SK-N-MC (cell line): Measurements from ENCODE around the gene UPF1.
A peak's percentile ranks its signal among the peaks of the same experiment; 100 is the strongest.

Source experiments
- DNase-seq: peaks from one replicate; pipeline ENCODE4 v3.0.0-alpha.2; 2011; ENCODE audit warnings: low read depth, low spot score
- H3K27ac ChIP-seq: fragments of 200-600 bp; sonication (generic); 2 replicates; pipeline ENCODE4 v1.5.1; 2016; ENCODE audit warnings: mixed run types
- H3K36me3 ChIP-seq: fragments of 200-600 bp; sonication (generic); 2 replicates; pipeline ENCODE4 v1.6.1; 2017; ENCODE audit warnings: antibody characterized with exemption, low read length, mixed read lengths; ENCODE audit not compliant: insufficient read depth
- H3K4me3 ChIP-seq: fragments of 200-600 bp; sonication (generic); 2 replicates; pipeline ENCODE4 v1.5.1; 2016
- H3K9ac ChIP-seq: fragments of 200-600 bp; sonication (generic); 2 replicates; pipeline ENCODE4 v1.8.0; 2017; ENCODE audit warnings: mixed run types, mixed read lengths; ENCODE audit not compliant: insufficient read length
- H3K9me3 ChIP-seq: fragments of 200-600 bp; sonication (generic); 2 replicates; pipeline ENCODE4 v1.6.1; 2017; ENCODE audit warnings: low read depth, mild to moderate bottlenecking, antibody characterized with exemption, low read length, moderate library complexity, mixed read lengths
- EZH2 ChIP-seq: fragments of 200-600 bp; sonication (generic); IDR thresholded peaks from one replicate; pipeline ENCODE4 v1.6.1; 2017; ENCODE audit warnings: antibody characterized with exemption
- FOXP2 ChIP-seq: optimal IDR thresholded peaks from 2 replicates; pipeline ENCODE3; 2011; ENCODE audit warnings: mild to moderate bottlenecking, moderate library complexity; ENCODE audit not compliant: insufficient read depth; ENCODE audit errors: extremely low read length, control extremely low read depth
- POLR2AphosphoS5 ChIP-seq: IDR thresholded peaks from 2 replicates; pipeline ENCODE4 v1.6.1; 2012; ENCODE audit warnings: mild to moderate bottlenecking, low read depth, low read length, borderline replicate concordance

Gene UPF1

GRCh38 chr19:18830488-18830887 lies 1.3 kb upstream of the UPF1 start:
- H3K9ac ChIP-seq, result no peak overlapping the region
- no peak overlapping the region for H3K27ac ChIP-seq
- 0 out of 2 replicates have a peak, but pooled peaks cover 3% of the 10 kb centered on the region for H3K9me3 ChIP-seq
- H3K36me3 ChIP-seq, result peaks cover 22% of the 10 kb centered on the region
- no peak overlapping the region for H3K4me3 ChIP-seq
- TF ChIP-seq POLR2AphosphoS5 (no peak), EZH2 (no peak), FOXP2 (no peak)
- DNase-seq, result no peak

- no peak for DNase-seq
- peak overlapping the region; percentile 98 for H3K9ac ChIP-seq
- no peak overlapping the region for H3K27ac ChIP-seq
- H3K9me3 ChIP-seq, result no peaks in the 10 kb centered on the region
- peaks cover 31% of the 10 kb centered on the region for H3K36me3 ChIP-seq
- peak overlapping the region; percentile 80 for H3K4me3 ChIP-seq
- TF ChIP-seq FOXP2 (no peak), POLR2AphosphoS5 (no peak), EZH2 (no peak)
These were observed 764 bp downstream of the UPF1 start for GRCh38 chr19:18832306-18833140.

GRCh38 chr19:18833141-18833476 lies 1.4 kb downstream of the UPF1 start:
- H3K9me3 ChIP-seq, result no peaks in the 10 kb centered on the region
- H3K4me3 ChIP-seq, result peak overlapping the region; percentile 80
- no peak overlapping the region for H3K27ac ChIP-seq
- peak overlapping the region; percentile 98 for H3K9ac ChIP-seq
- TF ChIP-seq FOXP2, result no peak
- no peak for TF ChIP-seq EZH2
- no peak for TF ChIP-seq POLR2AphosphoS5
- H3K36me3 ChIP-seq, result peaks cover 37% of the 10 kb centered on the region
- no peak for DNase-seq

GRCh38 chr19:18833849-18834643 lies 2.3 kb downstream of the UPF1 start:
- Histone ChIP-seq H3K27ac (no peak overlapping the region), H3K36me3 (peaks cover 42% of the 10 kb centered on the region), H3K9me3 (no peaks in the 10 kb centered on the region), H3K9ac (peak overlapping the region; percentile 98), H3K4me3 (peak overlapping the region; percentile 80)
- TF ChIP-seq EZH2 (no peak), POLR2AphosphoS5 (no peak)
- no peak for DNase-seq

- no peak for DNase-seq
- Histone ChIP-seq H3K27ac (no peak overlapping the region), H3K9ac (peak overlapping the region; percentile 98), H3K36me3 (peaks cover 42% of the 10 kb centered on the region), H3K9me3 (no peaks in the 10 kb centered on the region), H3K4me3 (peak overlapping the region; percentile 80)
- TF ChIP-seq FOXP2 (no peak), EZH2 (no peak), POLR2AphosphoS5 (no peak)
These were observed 2.9 kb downstream of the UPF1 start for GRCh38 chr19:18834644-18834984.

GRCh38 chr19:18839465-18840287 lies 7.9 kb downstream of the UPF1 start:
- no peak overlapping the region for H3K4me3 ChIP-seq
- peaks cover 28% of the 10 kb centered on the region for H3K36me3 ChIP-seq
- DNase-seq, result no peak
- no peaks in the 10 kb centered on the region for H3K9me3 ChIP-seq
- no peak overlapping the region for H3K9ac ChIP-seq
- TF ChIP-seq FOXP2 (no peak), POLR2AphosphoS5 (no peak)
- no peak overlapping the region for H3K27ac ChIP-seq

GRCh38 chr19:18840288-18841267 lies 8.8 kb downstream of the UPF1 start:
- TF ChIP-seq FOXP2, result no peak
- TF ChIP-seq POLR2AphosphoS5, result no peak
- TF ChIP-seq EZH2, result no peak
- no peak overlapping the region for H3K9ac ChIP-seq
- H3K9me3 ChIP-seq, result no peaks in the 10 kb centered on the region
- no peak overlapping the region for H3K27ac ChIP-seq
- H3K36me3 ChIP-seq, result peaks cover 19% of the 10 kb centered on the region
- no peak for DNase-seq
- no peak overlapping the region for H3K4me3 ChIP-seq
